CD4-positive, alpha-beta T cell (primary cell): ENCODE results near the gene SLMAP. TPM values are rescaled to one million over a fixed set of nuclear protein-coding genes. Genes with fewer than 3 reads are reported as not detected.

ENCODE experiments used
- ATAC-seq: fragments of 200-7000 bp; cut with Tn5 transposase; one replicate; pipeline ENCODE4 v1.10.0; 2022; ENCODE audit warnings: mild to moderate bottlenecking; ENCODE audit not compliant: poor library complexity
- CTCF ChIA-PET: fragments of 350-600 bp; sonication (Branson Sonifier 250); formaldehyde crosslinking; loops from one replicate; lab custom pipeline; 2021; ENCODE audit warnings: antibody characterized with exemption, inconsistent platforms; lab: Charles Lee
- POLR2A ChIA-PET: fragments of 350-600 bp; sonication (Branson Sonifier 250); formaldehyde crosslinking; loops from one replicate; lab custom pipeline; 2021; ENCODE audit warnings: antibody characterized with exemption, inconsistent platforms; lab: Charles Lee
- DNase-seq, 14 experiments: peaks; one replicate each; pipeline ENCODE4 v3.0.0-alpha.2; 2013 to 2020; ENCODE audit warnings: mixed read lengths in 2 of 14
- H3K27ac ChIP-seq, 2 donors: one replicate each; pipeline versions ENCODE4 v1.5.1 to v1.7.0; 2013; ENCODE audit warnings: low read length in 2 of 2, low read depth in 1 of 2, mild to moderate bottlenecking in 1 of 2
- H3K27me3 ChIP-seq, 2 experiments: 1 replicate in 1 of 2; 2 replicates in 1 of 2; pipeline versions ENCODE4 v1.6.1 to v1.7.0; 2013; ENCODE audit warnings: low read length in 2 of 2, control low read depth in 1 of 2, mild to moderate bottlenecking in 1 of 2, moderate library complexity in 1 of 2; ENCODE audit not compliant: insufficient read depth in 2 of 2, control insufficient read depth in 1 of 2
- H3K36me3 ChIP-seq: one replicate; pipeline ENCODE4 v1.6.1; 2013; ENCODE audit warnings: low read length, control low read depth; ENCODE audit not compliant: insufficient read depth
- H3K4me1 ChIP-seq: one replicate; pipeline ENCODE4 v1.6.1; 2013; ENCODE audit warnings: low read length, control low read depth; ENCODE audit not compliant: insufficient read depth
- H3K4me3 ChIP-seq: one replicate; pipeline ENCODE4 v1.5.1; 2013; ENCODE audit warnings: mild to moderate bottlenecking, low read length, moderate library complexity
- H3K9me3 ChIP-seq, 2 experiments: 1 replicate in 1 of 2; 2 replicates in 1 of 2; pipeline versions ENCODE4 v1.6.1 to v1.7.0; 2013; ENCODE audit warnings: low read length in 2 of 2, mild to moderate bottlenecking in 2 of 2, control low read depth in 1 of 2, moderate library complexity in 1 of 2; ENCODE audit not compliant: control insufficient read depth in 1 of 2, insufficient read depth in 1 of 2
- H3K27ac Mint-ChIP-seq: one replicate; pipeline ENCODE4 v1.8.0; 2020; ENCODE audit warnings: mixed read lengths
- H3K27me3 Mint-ChIP-seq: one replicate; pipeline ENCODE4 v1.8.0; 2021; ENCODE audit warnings: mixed read lengths
- H3K36me3 Mint-ChIP-seq: one replicate; pipeline ENCODE4 v1.8.0; 2021; ENCODE audit warnings: low read depth, mixed read lengths
- H3K4me1 Mint-ChIP-seq: one replicate; pipeline ENCODE4 v1.8.0; 2021; ENCODE audit warnings: low read depth, mixed read lengths
- H3K4me3 Mint-ChIP-seq: one replicate; pipeline ENCODE4 v1.8.0; 2020; ENCODE audit warnings: mild to moderate bottlenecking, mixed read lengths
- H3K9me3 Mint-ChIP-seq: one replicate; pipeline ENCODE4 v1.8.0; 2020; ENCODE audit warnings: mixed read lengths
- CTCF ChIP-seq: fragments of 200-600 bp; IDR thresholded peaks from one replicate; pipeline ENCODE4 v1.8.0; 2022; ENCODE audit warnings: antibody characterized with exemption, mild to moderate bottlenecking
- intact Hi-C, 2 experiments: fragments of 100-400 bp; cut with DNase I in 1 of 2; cut with micrococcal nuclease in 1 of 2; formaldehyde crosslinking; loops; one replicate each; pipeline versions ENCODE4 v1.15.1 to v1.9.0; 2023 to 2025; cut with DNase I, micrococcal nuclease
- total RNA-seq, 174 experiments: library from RNA in 2 of 174; stranded (reverse) in 2 of 174; gene quantifications; one replicate each; pipeline ENCODE4 v1.2.3 and lab custom pipeline; 2021 to 2026

SLMAP gene
- total RNA-seq, 2 experiments from 2014 or later: 51.3 to 52.2 TPM

GRCh38 chr3:57841818-57842217 lies 85.7 kb downstream of the SLMAP start:
- intact Hi-C loops: no loop called here
- Mint-ChIP-seq H3K36me3 (peaks cover 17% of the 10 kb centered on the region), H3K27me3 (no peaks in the 10 kb centered on the region), H3K4me3 (no peak overlapping the region), H3K27ac (no peak overlapping the region), H3K4me1 (peaks cover 6% of the 10 kb centered on the region), H3K9me3 (no peaks in the 10 kb centered on the region)
- no peaks in the 10 kb centered on the region for H3K36me3 ChIP-seq
- no peak overlapping the region for H3K4me3 ChIP-seq
- H3K27ac ChIP-seq: no peak overlapping the region
- ChIA-PET CTCF (interaction anchor here (0.7 kb wide), 1 partner anchor 9 kb away, joined by 3 read pairs; no protein-coding TSS in a partner anchor), POLR2A (no interaction called here)
- TF ChIP-seq CTCF: no peak
- H3K27me3 ChIP-seq: no peaks in the 10 kb centered on the region
- no peaks in the 10 kb centered on the region for H3K9me3 ChIP-seq
- no peak for ATAC-seq
- no peak for DNase-seq
- H3K4me1 ChIP-seq: no peaks in the 10 kb centered on the region

GRCh38 chr3:57848177-57848738 lies 92.1 kb downstream of the SLMAP start:
- Mint-ChIP-seq H3K4me3 (no peak overlapping the region), H3K36me3 (peaks cover 39% of the 10 kb centered on the region), H3K27me3 (no peaks in the 10 kb centered on the region), H3K9me3 (no peaks in the 10 kb centered on the region), H3K27ac (no peak overlapping the region), H3K4me1 (no peaks in the 10 kb centered on the region)
- ATAC-seq (no peak), DNase-seq (no peak)
- H3K4me1 ChIP-seq: no peaks in the 10 kb centered on the region
- H3K36me3 ChIP-seq: no peaks in the 10 kb centered on the region
- peak; percentile 7 for TF ChIP-seq CTCF
- no peak overlapping the region for H3K4me3 ChIP-seq
- no peaks in the 10 kb centered on the region for H3K27me3 ChIP-seq
- intact Hi-C loops: no loop called here
- H3K27ac ChIP-seq: no peak overlapping the region
- CTCF ChIA-PET: no interaction called here
- POLR2A ChIA-PET: no interaction called here
- no peaks in the 10 kb centered on the region for H3K9me3 ChIP-seq

GRCh38 chr3:57851304-57851703 lies 95.2 kb downstream of the SLMAP start:
- no peaks in the 10 kb centered on the region for H3K36me3 ChIP-seq
- POLR2A ChIA-PET: no interaction called here
- no peak overlapping the region for H3K27ac ChIP-seq
- no peak overlapping the region for H3K4me3 ChIP-seq
- Mint-ChIP-seq H3K27ac (no peak overlapping the region), H3K4me3 (no peak overlapping the region), H3K27me3 (no peaks in the 10 kb centered on the region), H3K36me3 (peaks cover 33% of the 10 kb centered on the region), H3K4me1 (no peaks in the 10 kb centered on the region), H3K9me3 (no peaks in the 10 kb centered on the region)
- no peak for DNase-seq
- no peak for TF ChIP-seq CTCF
- no peaks in the 10 kb centered on the region for H3K9me3 ChIP-seq
- no peaks in the 10 kb centered on the region for H3K27me3 ChIP-seq
- intact Hi-C loops: loop anchor here (5.0 to 10.0 kb wide), 2 partner anchors 207 to 454 kb away; no protein-coding TSS in a partner anchor
- CTCF ChIA-PET: interaction anchor here (0.7 to 1.1 kb wide), 2 partner anchors 10 to 29 kb away, joined by 3 read pairs; no protein-coding TSS in a partner anchor
- ATAC-seq: no peak
- H3K4me1 ChIP-seq: no peaks in the 10 kb centered on the region
